NCI-H446 treated with DMSO at 0.1 percent for 48 hours (cell line): ENCODE data around the gene TCF7L2.

Source experiments
- DNase-seq: peaks from one replicate; lab custom pipeline; 2025; lab: John Stamatoyannopoulos, UW

TCF7L2 gene

DNA sequence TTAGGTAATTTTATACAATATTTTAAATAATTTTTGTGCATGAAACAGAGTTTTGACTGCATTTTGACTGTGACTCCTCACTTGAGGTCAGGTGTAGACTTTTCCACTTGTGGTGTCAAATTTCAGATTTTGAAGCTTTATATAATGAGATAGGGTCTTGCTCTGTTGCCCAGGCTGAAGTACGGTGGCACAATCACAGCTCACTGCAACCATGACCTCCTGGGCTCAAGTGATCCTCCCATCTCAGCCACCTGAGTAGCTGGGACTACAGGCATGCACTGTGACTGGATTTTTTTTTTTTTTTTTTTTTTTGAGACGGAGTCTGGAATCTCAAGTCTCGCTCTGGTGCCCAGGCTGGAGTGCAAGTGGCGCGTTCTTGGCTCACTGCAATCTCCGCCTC, 74.9 kb downstream of the TCF7L2 start:
- no peak for DNase-seq

- no peak for DNase-seq
Observed at GRCh38 chr10:113025487-113025886, 75.4 kb downstream of the TCF7L2 start.

GRCh38 chr10:113026679-113027078, 76.6 kb downstream of the TCF7L2 start:
- DNase-seq, result no peak

- no peak for DNase-seq
Observed at GRCh38 chr10:113027230-113027573, 77.2 kb downstream of the TCF7L2 start.

DNA sequence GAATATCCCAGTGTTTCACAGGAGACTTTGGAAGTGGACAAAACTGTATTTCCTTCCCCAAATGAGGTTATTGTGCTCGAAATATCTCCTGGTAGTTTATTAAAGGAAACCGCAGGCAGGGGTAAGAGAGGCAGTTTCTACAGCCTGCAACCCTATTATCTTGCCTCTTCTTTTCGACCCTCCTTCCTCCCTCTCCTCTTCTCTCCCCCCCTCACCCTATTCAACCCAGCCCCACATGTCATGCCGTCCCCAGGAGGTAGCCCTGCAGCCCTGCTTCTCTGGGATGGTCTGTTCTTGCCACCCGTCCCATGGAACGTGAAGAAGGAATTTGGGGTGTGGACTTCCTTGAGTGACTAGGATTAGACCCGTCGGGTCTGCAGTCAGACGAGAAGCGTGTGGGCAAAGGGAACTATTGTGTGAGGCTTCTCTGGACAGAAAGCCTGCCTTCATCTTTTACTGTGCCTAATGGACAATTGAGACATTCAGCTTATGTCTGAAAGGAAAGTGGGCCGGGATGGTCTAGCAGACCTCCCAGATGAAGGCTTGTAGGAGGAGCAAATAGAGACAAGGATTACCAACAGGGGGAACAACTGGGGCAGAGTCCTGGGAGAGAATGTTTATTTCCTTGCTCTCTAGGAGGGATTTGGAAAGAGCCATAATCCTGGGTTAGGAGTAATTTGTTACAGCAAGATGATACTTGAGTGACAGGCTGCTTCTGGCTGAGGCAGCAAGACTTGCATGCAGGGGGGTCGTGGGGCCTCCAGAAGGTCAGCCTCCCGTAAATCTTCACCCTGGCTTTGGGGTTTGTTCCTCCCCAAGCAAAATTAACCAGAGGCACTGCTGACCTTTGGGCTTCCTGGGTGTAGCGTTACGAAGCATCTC, 77.8 kb downstream of the TCF7L2 start:
- no peak for DNase-seq

GRCh38 chr10:113028456-113029440, 78.7 kb downstream of the TCF7L2 start:
- DNase-seq, result no peak

- DNase-seq, result no peak
Observed at GRCh38 chr10:113030453-113030852, 80.4 kb downstream of the TCF7L2 start.

DNA sequence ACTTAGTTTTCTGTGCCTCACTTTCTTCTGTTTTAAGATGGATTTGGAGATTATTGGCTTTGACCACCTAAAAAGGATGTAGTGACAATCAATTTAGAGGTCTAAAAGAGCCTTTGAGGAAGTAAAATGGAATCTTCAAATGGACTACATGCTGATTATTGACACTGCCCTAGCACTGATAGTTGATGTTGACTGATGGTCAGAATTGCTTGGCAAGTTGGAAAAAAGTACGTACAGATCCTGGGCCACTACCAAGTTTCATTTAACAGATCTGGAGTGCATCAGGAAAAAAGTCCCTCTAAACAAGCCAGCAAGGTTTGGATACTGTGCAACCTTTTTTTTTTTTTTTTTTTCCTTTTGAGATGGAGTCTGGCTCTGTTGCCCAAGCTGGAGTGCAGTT, 81.1 kb downstream of the TCF7L2 start:
- no peak for DNase-seq

DNA sequence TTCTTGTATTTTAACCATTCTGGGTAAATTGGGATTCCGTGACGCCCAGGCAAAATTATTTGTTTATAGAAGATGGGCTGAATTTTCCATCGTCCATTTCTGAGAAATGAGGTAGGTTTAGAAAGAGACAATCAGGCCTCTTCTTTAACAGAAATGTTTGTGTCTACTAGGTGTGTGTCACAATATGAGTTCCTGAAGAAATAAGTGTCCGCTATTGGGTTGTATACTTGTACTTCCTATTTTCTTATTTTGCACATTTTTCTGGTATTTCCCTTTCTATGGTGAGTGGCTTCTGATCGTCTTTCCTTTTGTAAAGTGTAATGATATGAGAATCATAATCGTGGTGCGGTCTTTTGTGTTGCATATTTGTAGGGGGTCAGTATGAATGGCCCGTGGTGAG, 83.9 kb downstream of the TCF7L2 start:
- DNase-seq, result no peak

- DNase-seq, result no peak
Observed at GRCh38 chr10:113035732-113036312, 85.8 kb downstream of the TCF7L2 start.

DNA sequence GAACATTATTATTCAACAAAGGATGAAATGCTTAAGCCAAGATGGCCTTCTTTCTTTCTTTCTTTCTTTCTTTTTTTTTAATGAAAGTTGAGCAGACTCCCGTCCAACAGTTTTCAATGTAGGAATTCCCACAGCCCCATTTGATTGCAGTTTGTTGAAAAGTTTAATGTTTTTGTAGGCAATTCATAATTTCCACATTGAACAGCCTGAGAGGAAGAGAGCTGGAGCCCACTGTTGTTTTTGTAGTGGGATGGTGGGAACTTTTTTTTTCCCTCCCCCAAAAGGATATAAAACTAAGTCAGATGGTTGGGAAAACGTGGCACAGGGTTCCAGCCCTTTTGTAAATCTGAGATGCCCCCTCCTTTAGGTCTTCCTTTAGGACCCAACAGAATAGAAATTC, 86.6 kb downstream of the TCF7L2 start:
- no peak for DNase-seq

GRCh38 chr10:113037218-113037617, 87.2 kb downstream of the TCF7L2 start:
- DNase-seq, result no peak

GRCh38 chr10:113038183-113038582, 88.1 kb downstream of the TCF7L2 start:
- no peak for DNase-seq

GRCh38 chr10:113038985-113039384, 88.9 kb downstream of the TCF7L2 start:
- DNase-seq, result no peak

DNA sequence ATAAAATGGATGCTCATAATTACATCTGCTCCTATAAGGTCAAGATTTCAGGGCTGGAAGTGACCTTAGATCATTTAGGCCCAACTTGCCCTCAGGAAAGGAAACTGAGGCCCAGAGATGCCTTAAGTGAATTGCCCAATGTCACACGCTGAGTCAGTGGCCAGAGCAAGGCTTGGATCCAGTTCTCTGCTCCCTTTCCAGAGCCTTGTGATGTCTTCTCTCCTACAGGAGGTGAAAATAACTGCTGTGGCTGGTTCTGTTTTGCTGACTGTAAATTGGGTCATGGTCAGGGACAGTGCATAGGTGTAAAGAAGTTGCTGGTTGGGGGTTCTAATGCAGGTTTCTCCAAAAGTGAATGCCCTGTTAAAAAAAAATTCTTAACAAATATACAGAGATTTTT, 91.3 kb downstream of the TCF7L2 start:
- DNase-seq, result no peak

DNA sequence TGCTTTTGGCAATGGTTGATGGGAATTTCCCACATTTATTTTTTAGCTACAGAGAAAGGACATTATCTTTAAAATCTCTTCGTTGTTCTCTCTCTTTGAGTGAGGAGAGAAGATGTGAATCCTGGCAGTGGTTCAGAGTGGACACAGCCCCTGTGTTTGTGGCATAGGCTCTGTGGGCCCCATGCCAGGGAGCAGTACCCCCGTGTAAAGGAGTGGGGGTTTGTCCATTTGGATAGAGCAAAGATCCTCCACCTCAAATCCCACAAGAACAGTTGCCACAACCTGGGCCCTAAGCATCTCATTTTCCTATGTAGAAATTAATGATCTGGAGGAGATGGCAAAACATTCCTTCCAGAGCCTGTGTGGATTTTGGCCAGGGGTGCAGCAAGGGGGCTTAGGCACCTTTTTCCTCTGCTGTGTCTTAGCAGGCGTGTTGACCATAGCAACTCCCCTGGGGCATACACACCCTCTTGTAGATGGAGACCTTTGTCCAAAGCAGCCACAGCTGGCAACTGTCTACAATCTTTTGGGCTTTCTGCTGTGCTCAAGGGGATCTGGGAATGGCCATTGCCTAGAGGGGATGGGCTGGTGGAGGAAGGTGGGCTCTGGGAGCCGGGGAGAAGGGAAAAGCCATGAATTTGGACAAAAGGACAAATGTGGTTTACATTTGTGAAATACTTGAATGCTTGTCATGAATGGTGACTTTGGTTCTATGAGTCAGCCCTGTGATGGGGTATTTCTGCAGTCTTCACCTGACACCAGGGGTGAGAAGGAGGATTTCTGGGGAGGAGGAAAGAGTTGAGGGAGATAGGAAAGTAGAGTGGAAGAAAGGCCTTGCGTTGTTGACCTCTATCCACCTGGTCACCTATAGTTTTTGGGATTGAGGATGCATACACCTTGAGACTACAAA, 92.0 kb downstream of the TCF7L2 start:
- DNase-seq, result no peak

- DNase-seq, result no peak
Observed at GRCh38 chr10:113042868-113043267, 92.8 kb downstream of the TCF7L2 start.

- DNase-seq, result no peak
Observed at GRCh38 chr10:113044016-113044755, 94.1 kb downstream of the TCF7L2 start.

DNA sequence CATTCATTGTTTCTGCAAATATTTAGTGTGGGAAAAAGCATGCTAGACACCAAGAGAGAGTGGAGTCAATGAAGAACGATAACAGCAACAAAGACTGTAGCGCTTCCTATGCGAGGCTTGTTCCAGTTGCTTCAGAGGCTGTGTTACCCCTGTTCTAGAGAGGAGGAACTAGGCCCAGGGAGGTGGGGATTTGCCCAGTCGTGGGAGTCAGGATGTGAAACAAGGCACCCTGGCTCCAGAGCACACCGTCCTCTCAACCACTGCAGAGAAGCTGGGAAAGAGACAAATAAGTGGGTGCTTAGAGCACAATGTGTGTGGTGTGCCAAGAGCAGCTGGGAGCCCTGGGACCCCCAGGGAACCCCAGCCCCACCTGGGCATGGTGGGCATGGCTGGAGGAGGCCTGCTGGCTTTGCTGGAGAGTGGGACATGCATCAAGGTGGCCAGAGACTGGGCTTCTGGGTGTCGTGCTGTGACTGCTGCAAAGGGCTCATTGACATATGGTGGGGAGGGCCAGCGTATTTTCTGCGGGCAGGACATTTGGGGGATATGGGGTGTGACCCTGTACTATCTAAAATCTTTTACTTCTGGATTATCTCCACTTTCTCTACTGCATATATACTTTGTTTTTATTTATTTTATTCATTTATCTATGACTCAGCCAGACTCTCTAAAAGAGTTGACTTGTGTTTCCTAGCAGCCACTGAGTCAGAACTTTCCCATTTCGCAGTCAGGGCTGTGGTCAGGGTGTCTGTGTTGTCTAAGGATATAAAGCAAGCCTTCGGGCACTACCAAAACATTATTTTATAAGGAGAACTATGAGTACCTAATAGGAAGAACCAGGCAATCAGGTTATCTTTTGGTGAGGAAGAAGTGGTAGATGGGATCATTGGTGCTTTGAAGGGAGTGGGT, 95.4 kb downstream of the TCF7L2 start:
- DNase-seq, result no peak

DNA sequence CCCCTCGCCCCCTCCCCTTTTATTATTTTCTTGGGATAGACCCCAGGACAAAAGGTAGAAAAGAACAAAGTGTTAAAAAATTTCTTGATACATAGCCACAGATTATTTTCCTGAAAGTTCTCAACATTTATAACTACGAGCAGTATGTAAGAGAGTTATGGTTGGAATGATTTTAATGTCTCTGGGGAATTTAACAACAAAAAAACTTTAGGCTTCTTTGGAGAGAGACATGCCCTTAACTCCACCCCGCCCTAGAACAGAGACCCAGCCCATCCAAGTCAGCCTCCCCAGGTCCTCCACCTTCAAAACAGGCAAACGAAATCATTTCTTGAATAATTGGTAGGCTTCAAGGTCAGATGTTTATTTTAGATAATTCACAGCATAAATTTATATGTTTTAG, 97.1 kb downstream of the TCF7L2 start:
- no peak for DNase-seq
